Left hindlimb (tissue), 1 donor: ENCODE data around the gene DVL1.
A peak's percentile ranks its signal among the peaks of the same experiment; 100 is the strongest.

Source experiments
- DNase-seq: peaks from one replicate; pipeline ENCODE4 v3.0.0-alpha.2; 2018

Gene DVL1

GRCh38 chr1:1309251-1310108, 39.7 kb downstream of the DVL1 start:
- DNase-seq, result no peak

- DNase-seq, result no peak
Observed at GRCh38 chr1:1308756-1309250, 40.4 kb downstream of the DVL1 start.

- peak; percentile 94 for DNase-seq
Observed at GRCh38 chr1:1307923-1308755, 41.1 kb downstream of the DVL1 start, which contains the start of the genes ACAP3 and PUSL1. Gene ACAP3 (minus strand): TSS chr1:1307930. CDS start chr1:1307815, 115 bp downstream. Gene PUSL1 (plus strand): TSS chr1:1308597. CDS start chr1:1308644, 47 bp downstream.

- DNase-seq, result no peak
Observed at GRCh38 chr1:1307261-1307922, 41.8 kb downstream of the DVL1 start.

GRCh38 chr1:1306661-1307260, 42.5 kb downstream of the DVL1 start:
- DNase-seq, result no peak

- no peak for DNase-seq
Observed at GRCh38 chr1:1306070-1306660, 43.1 kb downstream of the DVL1 start.

- DNase-seq, result peak; percentile 81
Observed at GRCh38 chr1:1305300-1306069, 43.7 kb downstream of the DVL1 start.

GRCh38 chr1:1304331-1305299, 44.6 kb downstream of the DVL1 start:
- peak; percentile 76 for DNase-seq

GRCh38 chr1:1303736-1304135, 45.5 kb downstream of the DVL1 start:
- DNase-seq, result no peak

GRCh38 chr1:1302951-1303509, 46.2 kb downstream of the DVL1 start:
- no peak for DNase-seq

- DNase-seq, result no peak
Observed at GRCh38 chr1:1302006-1302430, 47.2 kb downstream of the DVL1 start.

- no peak for DNase-seq
Observed at GRCh38 chr1:1300352-1300739, 48.9 kb downstream of the DVL1 start.

GRCh38 chr1:1299686-1300351, 49.4 kb downstream of the DVL1 start:
- no peak for DNase-seq

GRCh38 chr1:1298861-1299685, 50.1 kb downstream of the DVL1 start:
- peak; percentile 74 for DNase-seq

- no peak for DNase-seq
Observed at GRCh38 chr1:1297802-1298424, 51.3 kb downstream of the DVL1 start.

- DNase-seq, result no peak
Observed at GRCh38 chr1:1296070-1297061, 52.9 kb downstream of the DVL1 start.
